ENCODE results near the gene FSTL3.
"Not testable (repeated sequence)": the region's sequence is repeated elsewhere in the genome, so short reads cannot be mapped to it uniquely, and the experiment has no call there.

The FSTL3 gene

GRCh38 chr19:661427-662196 lies 14.6 kb upstream of the FSTL3 start:
- peak; percentile 71 for DNase-seq (ENCODE audit: low spot score)

- DNase-seq (ENCODE audit: low spot score), result peak; percentile 60
Measured at GRCh38 chr19:662207-662961, 13.8 kb upstream of the FSTL3 start.

GRCh38 chr19:662962-663681 lies 13.1 kb upstream of the FSTL3 start, which contains the start of gene RNF126:
TSS of gene RNF126 (minus strand) at chr19:663214. CDS start at chr19:663121, 93 bp downstream.
- DNase-seq (ENCODE audit: low spot score), result peak; percentile 97

GRCh38 chr19:663682-664117 lies 12.5 kb upstream of the FSTL3 start:
- DNase-seq (ENCODE audit: low spot score), result peak; percentile 60

GRCh38 chr19:664913-665443 lies 11.2 kb upstream of the FSTL3 start:
- DNase-seq (ENCODE audit: low spot score), result peak; percentile 90

GRCh38 chr19:666985-667573 lies 9.1 kb upstream of the FSTL3 start:
- not testable (repeated sequence) for DNase-seq (ENCODE audit: low spot score)

- DNase-seq (ENCODE audit: low spot score), result not testable (repeated sequence)
Measured at GRCh38 chr19:668675-669434, 7.3 kb upstream of the FSTL3 start.

- no peak for DNase-seq (ENCODE audit: low spot score)
Measured at GRCh38 chr19:670609-671075, 5.5 kb upstream of the FSTL3 start.

- DNase-seq (ENCODE audit: low spot score), result no peak
Measured at GRCh38 chr19:674282-675151, 1.7 kb upstream of the FSTL3 start.

- no peak for DNase-seq (ENCODE audit: low spot score)
Measured at GRCh38 chr19:676007-676338, 219 bp upstream of the FSTL3 start.

- DNase-seq (ENCODE audit: low spot score), result peak; percentile 93
Measured at GRCh38 chr19:677201-677600, 1.0 kb downstream of the FSTL3 start.

GRCh38 chr19:677601-678436 lies 1.6 kb downstream of the FSTL3 start:
- DNase-seq (ENCODE audit: low spot score), result no peak

GRCh38 chr19:678791-679388 lies 2.7 kb downstream of the FSTL3 start:
- DNase-seq (ENCODE audit: low spot score), result no peak

GRCh38 chr19:679418-680286 lies 3.5 kb downstream of the FSTL3 start:
- peak; percentile 75 for DNase-seq (ENCODE audit: low spot score)

- DNase-seq (ENCODE audit: low spot score), result peak; percentile 98
Measured at GRCh38 chr19:680287-681028, 4.3 kb downstream of the FSTL3 start.

GRCh38 chr19:681029-682019 lies 5.1 kb downstream of the FSTL3 start:
- no peak for DNase-seq (ENCODE audit: low spot score)

All from hepatic stellate cell (primary cell).